ENCODE results near the gene DDR2.

DDR2 gene

DNA sequence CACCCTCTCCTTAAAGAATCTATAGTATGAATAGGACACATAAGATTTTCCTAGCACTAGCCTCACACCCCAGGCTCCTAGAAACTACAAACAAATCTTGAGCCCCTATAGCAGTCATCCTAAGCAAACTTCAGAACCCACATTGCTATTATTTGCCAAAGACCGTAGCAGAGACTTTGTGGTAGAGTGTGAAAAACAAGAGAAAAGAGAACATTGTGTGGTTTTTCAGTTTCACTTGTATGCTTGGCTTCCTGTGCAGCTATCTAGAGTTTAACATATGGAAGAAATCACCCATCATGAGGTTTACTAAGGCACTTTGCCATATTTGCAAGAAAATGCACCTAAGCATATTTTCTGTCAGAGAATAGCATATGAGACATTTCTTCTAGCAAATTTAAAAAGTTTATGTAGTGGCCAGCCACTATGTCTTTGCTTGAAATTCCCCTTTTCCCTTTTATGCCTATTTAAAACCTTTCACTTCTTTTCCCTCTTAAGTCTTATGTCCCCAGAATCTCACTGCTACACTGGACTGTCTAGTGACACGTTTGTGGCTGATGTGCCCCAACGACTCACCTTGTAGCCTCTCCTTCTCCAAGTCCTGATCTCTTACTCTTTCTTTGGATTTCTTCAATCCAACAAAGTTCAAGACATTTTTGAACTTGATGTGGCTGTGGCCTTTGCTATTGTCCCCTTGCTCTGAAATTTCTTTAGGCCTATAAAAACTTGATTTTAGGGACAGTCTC is 203.1 kb downstream of the DDR2 start:
- no peak for DNase-seq (ENCODE audit: low read depth in 2 of 2)
